Neural cell (in vitro differentiated cells): ENCODE data around the gene HOXD3. TPM values are rescaled to one million over a fixed set of nuclear protein-coding genes. Genes with fewer than 3 reads are reported as not detected.

ENCODE experiments used
- H2AFZ ChIP-seq: fragments of 200-600, 300-800 bp; sonication (generic), shearing (Covaris generic); 2 replicates; pipeline ENCODE4 v1.6.0; 2014; ENCODE audit warnings: low read depth, mild to moderate bottlenecking, antibody characterized with exemption, low read length, moderate library complexity
- H3F3A ChIP-seq: fragments of 200-600 bp; shearing (Covaris generic); 2 replicates; pipeline ENCODE4 v1.6.1; 2016; ENCODE audit warnings: mild to moderate bottlenecking, moderate library complexity, mixed read lengths, antibody characterized with exemption, low read length; ENCODE audit not compliant: insufficient read depth, poor library complexity, severe bottlenecking
- H3K27ac ChIP-seq: fragments of 200-600, 300-800 bp; sonication (generic), shearing (Covaris generic); 2 replicates; pipeline ENCODE4 v1.5.1; 2014; ENCODE audit warnings: mild to moderate bottlenecking, low read length, moderate library complexity
- H3K27me3 ChIP-seq: fragments of 300-800, 200-600 bp; sonication (generic), shearing (Covaris generic); 2 replicates; pipeline ENCODE4 v1.6.0; 2014; ENCODE audit warnings: mild to moderate bottlenecking, low read depth, low read length, moderate library complexity; ENCODE audit not compliant: insufficient read depth
- H3K36me3 ChIP-seq: fragments of 300-800, 200-600 bp; sonication (generic), shearing (Covaris generic); 2 replicates; pipeline ENCODE4 v1.5.1; 2014; ENCODE audit warnings: mild to moderate bottlenecking, antibody characterized with exemption, low read length, moderate library complexity; ENCODE audit not compliant: insufficient read depth
- H3K4me2 ChIP-seq: fragments of 300-800, 200-600 bp; sonication (generic), shearing (Covaris generic); 2 replicates; pipeline ENCODE4 v1.6.0; 2014; ENCODE audit warnings: mild to moderate bottlenecking, low read length
- H3K4me3 ChIP-seq: fragments of 300-800, 200-600 bp; sonication (generic), shearing (Covaris generic); 2 replicates; pipeline ENCODE4 v1.5.1; 2014; ENCODE audit warnings: mild to moderate bottlenecking, low read length, moderate library complexity
- H3K79me2 ChIP-seq: fragments of 200-600 bp; shearing (Covaris generic); replicated peaks from 2 replicates; pipeline ENCODE4 v1.6.0; 2014; ENCODE audit warnings: mild to moderate bottlenecking, low read length, moderate library complexity; ENCODE audit not compliant: insufficient read depth
- H3K9ac ChIP-seq: fragments of 300-800, 200-600 bp; sonication (generic), shearing (Covaris generic); 2 replicates; pipeline ENCODE4 v1.6.1; 2016; ENCODE audit warnings: mild to moderate bottlenecking, low read length, mixed read lengths
- H3K9me2 ChIP-seq: fragments of 200-600 bp; shearing (Covaris generic); 2 replicates; pipeline ENCODE4 v1.6.1; 2016; ENCODE audit warnings: mild to moderate bottlenecking, low read length, mixed read lengths; ENCODE audit not compliant: insufficient read depth
- H3K9me3 ChIP-seq: fragments of 200-600, 300-800 bp; sonication (generic), shearing (Covaris generic); 2 replicates; pipeline ENCODE4 v1.6.1; 2016; ENCODE audit warnings: mild to moderate bottlenecking, mixed run types, low read length, moderate library complexity, mixed read lengths
- H4K20me1 ChIP-seq: fragments of 200-600 bp; shearing (Covaris generic); 2 replicates; pipeline ENCODE4 v1.6.1; 2016; ENCODE audit warnings: mild to moderate bottlenecking, mixed run types; ENCODE audit not compliant: insufficient read depth
- EP300 ChIP-seq: fragments of 450-650 bp; conservative IDR thresholded peaks from 2 replicates; pipeline ENCODE4 v1.6.1; 2014; ENCODE audit warnings: antibody characterized with exemption, mild to moderate bottlenecking, moderate library complexity; ENCODE audit not compliant: poor library complexity, severe bottlenecking
- EZH2 ChIP-seq: fragments of 200-600, 300-800 bp; shearing (Covaris generic), sonication (generic); IDR thresholded peaks from 2 replicates; pipeline ENCODE4 v1.6.1; 2014; ENCODE audit warnings: antibody characterized with exemption, low read length, borderline replicate concordance, mild to moderate bottlenecking; ENCODE audit not compliant: insufficient read depth, poor library complexity, severe bottlenecking
- MXI1 ChIP-seq: fragments of 450-650 bp; conservative IDR thresholded peaks from 2 replicates; pipeline ENCODE4 v1.6.1; 2014; ENCODE audit warnings: antibody characterized with exemption, mild to moderate bottlenecking; ENCODE audit not compliant: poor library complexity, severe bottlenecking
- RAD21 ChIP-seq: fragments of 450-650 bp; conservative IDR thresholded peaks from 2 replicates; pipeline ENCODE4 v1.6.1; 2014; ENCODE audit warnings: antibody characterized with exemption, mild to moderate bottlenecking, moderate library complexity
- SMC3 ChIP-seq: fragments of 450-650 bp; conservative IDR thresholded peaks from 2 replicates; pipeline ENCODE4 v1.6.1; 2014; ENCODE audit warnings: antibody characterized with exemption, mild to moderate bottlenecking, moderate library complexity; ENCODE audit not compliant: poor library complexity
- polyA plus RNA-seq: library from polyadenylated mRNA; depleted of rRNA; stranded (reverse); fragments of >200 nt; gene quantifications from 2 replicates; pipeline ENCODE4 v1.2.3, GENCODE V29; 2014
- TF ChIP-seq, protein P1 (sequence below): fragments of 450-650 bp; IDR thresholded peaks from 2 replicates; pipeline ENCODE4 v1.5.1; 2014; ENCODE audit warnings: antibody characterized with exemption, mild to moderate bottlenecking, moderate library complexity; ENCODE audit not compliant: poor library complexity, severe bottlenecking

Gene HOXD3
- polyA plus RNA-seq, 1 donor from 2014 or later: not detected

- no peak overlapping the region for H3K9ac ChIP-seq
- no peak overlapping the region for H2AFZ ChIP-seq
- H3K9me2 ChIP-seq: no peaks in the 10 kb centered on the region
- H3K79me2 ChIP-seq: no peaks in the 10 kb centered on the region
- TF ChIP-seq EP300 (no peak), SMC3 (no peak), RAD21 (no peak)
- TF ChIP-seq, protein P1, sequence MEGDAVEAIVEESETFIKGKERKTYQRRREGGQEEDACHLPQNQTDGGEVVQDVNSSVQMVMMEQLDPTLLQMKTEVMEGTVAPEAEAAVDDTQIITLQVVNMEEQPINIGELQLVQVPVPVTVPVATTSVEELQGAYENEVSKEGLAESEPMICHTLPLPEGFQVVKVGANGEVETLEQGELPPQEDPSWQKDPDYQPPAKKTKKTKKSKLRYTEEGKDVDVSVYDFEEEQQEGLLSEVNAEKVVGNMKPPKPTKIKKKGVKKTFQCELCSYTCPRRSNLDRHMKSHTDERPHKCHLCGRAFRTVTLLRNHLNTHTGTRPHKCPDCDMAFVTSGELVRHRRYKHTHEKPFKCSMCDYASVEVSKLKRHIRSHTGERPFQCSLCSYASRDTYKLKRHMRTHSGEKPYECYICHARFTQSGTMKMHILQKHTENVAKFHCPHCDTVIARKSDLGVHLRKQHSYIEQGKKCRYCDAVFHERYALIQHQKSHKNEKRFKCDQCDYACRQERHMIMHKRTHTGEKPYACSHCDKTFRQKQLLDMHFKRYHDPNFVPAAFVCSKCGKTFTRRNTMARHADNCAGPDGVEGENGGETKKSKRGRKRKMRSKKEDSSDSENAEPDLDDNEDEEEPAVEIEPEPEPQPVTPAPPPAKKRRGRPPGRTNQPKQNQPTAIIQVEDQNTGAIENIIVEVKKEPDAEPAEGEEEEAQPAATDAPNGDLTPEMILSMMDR: no peak
- H3K4me2 ChIP-seq: no peak overlapping the region
- no peak overlapping the region for H3K4me3 ChIP-seq
- H4K20me1 ChIP-seq: no peaks in the 10 kb centered on the region
- peaks cover 96% of the 10 kb centered on the region for H3K27me3 ChIP-seq
- no peaks in the 10 kb centered on the region for H3F3A ChIP-seq
- peaks cover 21% of the 10 kb centered on the region for H3K9me3 ChIP-seq
- no peak overlapping the region for H3K27ac ChIP-seq
- H3K36me3 ChIP-seq: no peaks in the 10 kb centered on the region
Observed at GRCh38 chr2:176111846-176112374, 45.2 kb upstream of the HOXD3 start.

DNA sequence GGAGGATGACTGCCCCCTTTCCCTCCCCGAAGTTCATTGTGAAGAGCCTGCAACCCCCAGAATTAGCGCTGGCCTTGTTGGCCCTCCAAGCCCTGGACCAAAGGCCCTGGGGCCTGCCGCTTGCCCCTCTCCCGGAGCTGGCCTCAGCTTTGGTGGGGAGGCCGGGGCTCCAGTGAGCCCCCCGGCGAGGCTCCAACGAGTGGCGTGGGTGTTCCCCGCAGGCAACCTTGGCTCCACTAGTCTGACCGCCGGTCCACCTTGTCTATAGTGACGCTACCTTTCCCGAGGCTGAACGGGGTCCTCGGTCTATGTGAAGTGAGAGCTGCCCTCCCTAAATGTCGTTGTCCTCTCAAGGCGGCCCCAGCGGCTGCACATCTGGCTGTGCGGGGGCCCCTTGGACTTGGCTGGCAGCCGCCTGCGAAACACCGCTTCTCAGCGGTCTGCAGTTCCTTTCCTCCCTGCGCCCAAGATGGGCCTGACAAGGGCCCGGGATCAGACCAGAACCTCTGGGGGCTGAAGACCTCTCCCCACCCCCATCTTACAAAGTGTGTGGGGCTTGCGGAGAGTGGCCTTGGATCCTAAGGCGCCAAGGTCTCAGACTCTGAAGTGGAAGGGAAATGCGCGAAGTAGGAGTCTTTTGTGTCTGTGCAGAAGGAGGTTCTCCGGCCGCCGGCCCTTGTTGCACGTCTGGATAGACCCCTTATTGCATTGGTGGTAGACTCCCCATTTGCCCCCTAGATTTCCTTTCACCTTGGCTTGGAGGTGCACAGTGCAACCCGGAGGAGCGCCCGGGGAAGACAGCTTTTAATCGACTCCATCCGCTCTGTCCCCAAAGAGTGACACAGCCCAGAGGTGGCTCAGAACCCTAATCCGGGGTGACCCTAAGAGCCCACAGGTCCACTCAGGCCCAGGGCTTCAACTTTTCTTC, 44.5 kb upstream of the HOXD3 start:
- Histone ChIP-seq H3K4me3 (no peak overlapping the region), H3F3A (no peaks in the 10 kb centered on the region), H3K9me2 (no peaks in the 10 kb centered on the region), H4K20me1 (no peaks in the 10 kb centered on the region), H3K9ac (no peak overlapping the region), H3K27me3 (peaks cover 98% of the 10 kb centered on the region), H3K27ac (no peak overlapping the region), H3K36me3 (no peaks in the 10 kb centered on the region), H3K9me3 (peaks cover 29% of the 10 kb centered on the region), H3K4me2 (no peak overlapping the region), H3K79me2 (no peaks in the 10 kb centered on the region), H2AFZ (no peak overlapping the region)
- TF ChIP-seq MXI1 (no peak), EZH2 (no peak), RAD21 (no peak)
- TF ChIP-seq, protein P1: no peak
